H1 (cell line): Measurements from ENCODE around the gene RSAD2. TPM values are rescaled to one million over a fixed set of nuclear protein-coding genes. Genes with fewer than 3 reads are reported as not detected.

Source experiments
- EZH2 ChIP-seq: fragments of 200-600 bp; sonication (generic); IDR thresholded peaks from 2 replicates; pipeline ENCODE4 v1.7.1; 2012; ENCODE audit warnings: low read depth, mild to moderate bottlenecking, moderate library complexity, low read length, inconsistent platforms; ENCODE audit not compliant: severe bottlenecking
- GABPA ChIP-seq: IDR thresholded peaks from 2 replicates; pipeline ENCODE4 v1.6.1; 2011; ENCODE audit warnings: mild to moderate bottlenecking, low read length, moderate library complexity, borderline replicate concordance; ENCODE audit not compliant: insufficient read depth
- polyA plus RNA-seq, 7 experiments: library from polyadenylated mRNA; depleted of rRNA in 3 of 7; stranded (reverse) in 5 of 7; unstranded in 2 of 7; fragments of >200 nt in 5 of 7; fragments of 200-250 nt in 2 of 7; gene quantifications; 1 replicate in 5 of 7; 2 replicates in 1 of 7; 4 replicates in 1 of 7; pipeline versions ENCODE4 v1.2.1 to v1.2.3, GENCODE V29; 2011 to 2013; ENCODE audit warnings: missing spikeins in 2 of 7, mixed read lengths in 2 of 7
- total RNA-seq: library from RNA; stranded (reverse); fragmentation: NEBNext Ultra II Directional; extraction: Animal tissue kit (Norgen Biotek cat#: 25700); gene quantifications from 2 replicates; pipeline ENCODE4 v1.2.1, GENCODE V29; 2021

RSAD2 gene
- total and polyA plus RNA-seq, 2 of the 8 experiments (the other 6 are each of a cell fraction or from before 2014, with no cell fraction given), result not detected

DNA sequence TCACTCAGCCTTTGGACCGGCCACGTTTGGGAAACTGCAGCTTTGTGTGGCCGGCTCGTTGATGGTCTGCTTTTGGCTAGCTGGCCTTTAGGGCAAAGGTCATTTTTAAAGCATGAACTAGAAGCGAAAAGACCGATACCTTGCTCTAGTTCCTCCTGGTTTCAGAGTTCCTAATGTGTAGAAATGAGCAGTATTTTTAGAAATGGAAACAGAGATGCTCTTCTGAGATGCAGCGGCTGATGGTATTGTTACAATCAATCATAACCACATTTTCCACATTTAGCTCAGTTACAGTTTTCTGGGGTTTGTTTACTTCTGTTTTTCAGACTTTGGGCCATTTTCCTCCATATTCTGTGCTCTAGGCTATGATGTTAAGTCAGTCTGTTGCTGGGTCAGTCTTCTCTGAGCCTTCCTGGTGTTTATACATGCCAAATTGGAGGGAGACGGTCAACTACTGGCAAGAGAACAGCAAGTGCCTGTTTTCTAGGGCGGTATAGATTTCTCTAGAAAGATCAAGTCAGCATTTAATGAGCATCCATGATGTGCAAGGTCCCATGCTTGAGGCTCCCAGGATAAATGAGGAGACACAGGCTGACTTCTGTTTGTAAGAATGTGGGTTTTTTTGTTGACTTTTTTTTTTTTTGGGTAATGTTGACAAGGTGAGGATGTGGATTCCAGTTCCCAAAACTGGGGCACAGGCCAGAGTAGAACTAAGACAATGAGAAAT is 67.7 kb downstream of the RSAD2 start (continued):
- TF ChIP-seq GABPA, result no peak
- no peak for TF ChIP-seq EZH2
